HepG2 (cell line): ENCODE results near the gene CDS1. TPM values are rescaled to one million over a fixed set of nuclear protein-coding genes. Genes with fewer than 3 reads are reported as not detected.

Experiments used
- ATAC-seq: fragments of 200-7000 bp; cut with Tn5 transposase; 3 replicates; pipeline ENCODE4 v1.9.1; 2020; ENCODE audit warnings: mild to moderate bottlenecking, moderate library complexity
- BruUV-seq: library from RNA; stranded (reverse); fragments of 400-500 nt; replicated peaks from 2 replicates; lab custom pipeline; 2021; lab: Mats Ljungman, UMichigan
- CTCF ChIA-PET: fragments of 300-600 bp; formaldehyde crosslinking; extraction: SDS; loops from one replicate; lab custom pipeline; 2021; ENCODE audit warnings: low total read pairs, inconsistent platforms, low intra/inter-chr PET ratio; lab: Yijun Ruan, JAX
- POLR2A ChIA-PET: fragments of 350-600 bp; sonication (Branson Sonifier 250); formaldehyde crosslinking; loops from one replicate; lab custom pipeline; 2020; ENCODE audit warnings: antibody characterized with exemption, inconsistent platforms; lab: Yijun Ruan, JAX
- DNase-seq: peaks from one replicate; pipeline ENCODE4 v3.0.0-alpha.2; 2015; ENCODE audit warnings: low spot score
- FAIRE-seq: peaks from 3 replicates; lab custom pipeline; 2011; peaks lifted over from hg19 to GRCh38; lab: Jason Lieb, UNC
- H2AFZ ChIP-seq: one replicate; pipeline ENCODE4 v1.6.1; 2011; ENCODE audit warnings: low read length, inconsistent platforms
- H3K27ac ChIP-seq: fragments of 300-600 bp; 3 replicates; pipeline ENCODE4 v1.8.0; 2011; ENCODE audit warnings: mixed run types, mild to moderate bottlenecking, mixed read lengths, low read length, inconsistent platforms; ENCODE audit not compliant: insufficient read depth; ENCODE audit errors: extremely low read length
- H3K27me3 ChIP-seq, 2 experiments: fragments of 200-600 bp in 1 of 2; 2 replicates in 1 of 2; 3 replicates in 1 of 2; pipeline versions ENCODE4 v1.6.0 to v1.8.0; 2011; ENCODE audit warnings: low read length in 2 of 2, mild to moderate bottlenecking in 2 of 2, moderate library complexity in 2 of 2, inconsistent platforms in 1 of 2; ENCODE audit not compliant: insufficient read depth in 2 of 2, control insufficient read depth in 1 of 2
- H3K36me3 ChIP-seq, 2 experiments: fragments of 200-600 bp in 1 of 2; replicated peaks in 1 of 2; 2 replicates in 1 of 2; 3 replicates in 1 of 2; pipeline versions ENCODE4 v1.5.1 to v1.8.0; 2011; ENCODE audit warnings: low read length in 2 of 2, inconsistent platforms in 1 of 2; ENCODE audit not compliant: insufficient read depth in 2 of 2, control insufficient read depth in 1 of 2
- H3K4me1 ChIP-seq: 2 replicates; pipeline ENCODE4 v1.5.1; 2012; ENCODE audit warnings: low read length, inconsistent platforms; ENCODE audit not compliant: insufficient read depth
- H3K4me2 ChIP-seq: 2 replicates; pipeline ENCODE4 v1.6.0; 2011; ENCODE audit warnings: low read depth, low read length, inconsistent platforms
- H3K4me3 ChIP-seq, 3 experiments: fragments of 200-600 bp in 1 of 3; sonication (generic), shearing (Covaris generic) in 1 of 3; replicated peaks in 1 of 3; 2 replicates each; pipeline ENCODE4 v1.5.1; 2011 to 2016; ENCODE audit warnings: low read length in 3 of 3, inconsistent platforms in 2 of 3, low read depth in 2 of 3, mild to moderate bottlenecking in 2 of 3, control low read depth in 1 of 3, mixed read lengths in 1 of 3; ENCODE audit not compliant: insufficient read depth in 1 of 3
- H3K79me2 ChIP-seq: one replicate; pipeline ENCODE4 v1.6.1; 2011; ENCODE audit warnings: low read length, inconsistent platforms; ENCODE audit not compliant: insufficient read depth
- H3K9ac ChIP-seq: 2 replicates; pipeline ENCODE4 v1.6.0; 2011; ENCODE audit warnings: mild to moderate bottlenecking, low read depth, low read length, inconsistent platforms; ENCODE audit not compliant: insufficient read depth
- H3K9me3 ChIP-seq: 2 replicates; pipeline ENCODE4 v1.5.1; 2012; ENCODE audit warnings: mild to moderate bottlenecking, low read length
- H4K20me1 ChIP-seq: 2 replicates; pipeline ENCODE4 v1.6.0; 2011; ENCODE audit warnings: inconsistent platforms, mild to moderate bottlenecking, low read length, moderate library complexity; ENCODE audit not compliant: insufficient read depth
- MEF2D ChIP-seq: sonication (generic); formaldehyde crosslinking; IDR thresholded peaks from 2 replicates; pipeline ENCODE4 v1.5.1; 2020; ENCODE audit warnings: mild to moderate bottlenecking, missing genetic modification reagents
- NAIF1 ChIP-seq: sonication (generic); formaldehyde crosslinking; IDR thresholded peaks from 2 replicates; pipeline ENCODE4 v1.5.0; 2020; ENCODE audit warnings: mild to moderate bottlenecking, missing genetic modification reagents, borderline replicate concordance
- RCOR2 ChIP-seq: IDR thresholded peaks from 2 replicates; pipeline ENCODE4 v1.6.1; 2016; ENCODE audit warnings: missing biosample characterization, missing genetic modification reagents
- ZNF232 ChIP-seq: sonication (generic); formaldehyde crosslinking; IDR thresholded peaks from 2 replicates; pipeline ENCODE4 v1.4.0; 2020; ENCODE audit warnings: missing genetic modification reagents, borderline replicate concordance
- ZNF256 ChIP-seq: sonication (generic); formaldehyde crosslinking; conservative IDR thresholded peaks from 2 replicates; pipeline ENCODE4 v1.4.0; 2020; ENCODE audit warnings: missing genetic modification reagents
- ZNF737 ChIP-seq: sonication (generic); formaldehyde crosslinking; IDR thresholded peaks from 2 replicates; pipeline ENCODE4 v1.5.0; 2020; ENCODE audit warnings: missing genetic modification reagents, mild to moderate bottlenecking, borderline replicate concordance
- WGBS: methylation state at CpG from one replicate; pipeline ENCODE4 v1.1.6; 2017; ENCODE audit warnings: low lambda C conversion rate; 5-methylcytosine and 5-hydroxymethylcytosine counted together
- in situ Hi-C: cut with HindIII; loops from 2 replicates; pipeline ENCODE4 v1.10.0; 2017; ENCODE audit warnings: low pct_unique_long_range_greater_than_20kb; ENCODE audit not compliant: extremely low pct_ligation_motif_present
- intact Hi-C: fragments of 100-400 bp; cut with micrococcal nuclease; formaldehyde crosslinking; loops from one replicate; pipeline ENCODE4 v1.10.0; 2022; ENCODE audit not compliant: unreplicated experiment
- polyA plus RNA-seq, 8 experiments: library from polyadenylated mRNA; depleted of rRNA in 3 of 8; stranded (reverse) in 7 of 8; unstranded in 1 of 8; fragments of >200 nt; fragmentation: Illumina TruSeq in 4 of 8; extraction: Trizol in 4 of 8; gene quantifications; 2 replicates each; pipeline versions ENCODE4 v1.2.1 to v1.2.3, GENCODE V29; 2011 to 2016; ENCODE audit warnings: low read depth in 4 of 8, missing spikeins in 1 of 8, mixed read lengths in 1 of 8; ENCODE audit not compliant: insufficient read depth in 1 of 8
- total RNA-seq, 5 experiments: library from RNA; depleted of rRNA; stranded (reverse); fragments of >200 nt; fragmentation: Illumina TruSeq; extraction: Trizol; gene quantifications; 2 replicates each; pipeline ENCODE4 v1.2.3, GENCODE V29; 2016; ENCODE audit warnings: low read depth in 1 of 5
- TF ChIP-seq, protein P1 (sequence below): sonication (generic); formaldehyde crosslinking; IDR thresholded peaks from 2 replicates; pipeline ENCODE4 v1.4.0; 2020; ENCODE audit warnings: missing genetic modification reagents
- TF ChIP-seq, protein P2 (sequence below): sonication (generic); formaldehyde crosslinking; IDR thresholded peaks from 2 replicates; pipeline ENCODE4 v1.5.0; 2020; ENCODE audit warnings: mild to moderate bottlenecking, missing genetic modification reagents

Gene CDS1
- total and polyA plus RNA-seq, 2 of the 13 experiments (the other 11 are each of a cell fraction or from before 2014, with no cell fraction given), result 2.1 to 3.2 TPM

DNA sequence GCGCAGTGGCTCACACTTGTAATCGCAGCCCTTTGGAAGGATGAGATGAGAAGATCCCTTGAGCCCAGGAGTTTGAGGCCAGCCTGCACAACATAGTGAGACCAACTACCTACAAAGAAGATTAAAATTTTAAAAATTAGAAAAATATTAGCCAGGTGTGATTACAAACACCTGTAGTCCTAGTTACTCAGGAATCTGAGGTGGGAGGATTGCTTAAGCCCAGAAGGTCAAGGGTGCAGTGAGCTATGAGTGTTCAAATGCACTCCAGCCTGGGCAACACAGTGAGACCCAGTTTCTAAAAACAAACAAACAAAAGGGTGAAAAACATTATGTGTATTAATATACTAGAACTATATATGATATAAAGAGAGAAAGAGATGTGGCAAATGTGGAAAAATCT, 47.0 kb upstream of the CDS1 start:
- ChIA-PET POLR2A (no interaction called here), CTCF (no interaction called here)
- BruUV-seq, result no TSS peak
- DNase-seq (no peak), ATAC-seq (no peak), FAIRE-seq (no peak)
- H3K9ac ChIP-seq, result no peak overlapping the region
- 75% methylated on average over 2 of the region's 2 CpGs for WGBS
- H3K9me3 ChIP-seq, result no peaks in the 10 kb centered on the region
- H3K4me1 ChIP-seq, result no peaks in the 10 kb centered on the region
- no peak overlapping the region for H3K4me2 ChIP-seq
- intact Hi-C loops (no loop called here), in situ Hi-C loops (no loop called here)
- H3K27ac ChIP-seq, result no peak overlapping the region
- no peaks in the 10 kb centered on the region for H3K36me3 ChIP-seq
- no peak for TF ChIP-seq ZNF737
- no peak for TF ChIP-seq ZNF256 (CRISPR knock-in tag)
- no peak for TF ChIP-seq NAIF1 (CRISPR knock-in tag)
- no peak for TF ChIP-seq RCOR2
- TF ChIP-seq ZNF232 (CRISPR knock-in tag), result no peak
- TF ChIP-seq, protein P1, sequence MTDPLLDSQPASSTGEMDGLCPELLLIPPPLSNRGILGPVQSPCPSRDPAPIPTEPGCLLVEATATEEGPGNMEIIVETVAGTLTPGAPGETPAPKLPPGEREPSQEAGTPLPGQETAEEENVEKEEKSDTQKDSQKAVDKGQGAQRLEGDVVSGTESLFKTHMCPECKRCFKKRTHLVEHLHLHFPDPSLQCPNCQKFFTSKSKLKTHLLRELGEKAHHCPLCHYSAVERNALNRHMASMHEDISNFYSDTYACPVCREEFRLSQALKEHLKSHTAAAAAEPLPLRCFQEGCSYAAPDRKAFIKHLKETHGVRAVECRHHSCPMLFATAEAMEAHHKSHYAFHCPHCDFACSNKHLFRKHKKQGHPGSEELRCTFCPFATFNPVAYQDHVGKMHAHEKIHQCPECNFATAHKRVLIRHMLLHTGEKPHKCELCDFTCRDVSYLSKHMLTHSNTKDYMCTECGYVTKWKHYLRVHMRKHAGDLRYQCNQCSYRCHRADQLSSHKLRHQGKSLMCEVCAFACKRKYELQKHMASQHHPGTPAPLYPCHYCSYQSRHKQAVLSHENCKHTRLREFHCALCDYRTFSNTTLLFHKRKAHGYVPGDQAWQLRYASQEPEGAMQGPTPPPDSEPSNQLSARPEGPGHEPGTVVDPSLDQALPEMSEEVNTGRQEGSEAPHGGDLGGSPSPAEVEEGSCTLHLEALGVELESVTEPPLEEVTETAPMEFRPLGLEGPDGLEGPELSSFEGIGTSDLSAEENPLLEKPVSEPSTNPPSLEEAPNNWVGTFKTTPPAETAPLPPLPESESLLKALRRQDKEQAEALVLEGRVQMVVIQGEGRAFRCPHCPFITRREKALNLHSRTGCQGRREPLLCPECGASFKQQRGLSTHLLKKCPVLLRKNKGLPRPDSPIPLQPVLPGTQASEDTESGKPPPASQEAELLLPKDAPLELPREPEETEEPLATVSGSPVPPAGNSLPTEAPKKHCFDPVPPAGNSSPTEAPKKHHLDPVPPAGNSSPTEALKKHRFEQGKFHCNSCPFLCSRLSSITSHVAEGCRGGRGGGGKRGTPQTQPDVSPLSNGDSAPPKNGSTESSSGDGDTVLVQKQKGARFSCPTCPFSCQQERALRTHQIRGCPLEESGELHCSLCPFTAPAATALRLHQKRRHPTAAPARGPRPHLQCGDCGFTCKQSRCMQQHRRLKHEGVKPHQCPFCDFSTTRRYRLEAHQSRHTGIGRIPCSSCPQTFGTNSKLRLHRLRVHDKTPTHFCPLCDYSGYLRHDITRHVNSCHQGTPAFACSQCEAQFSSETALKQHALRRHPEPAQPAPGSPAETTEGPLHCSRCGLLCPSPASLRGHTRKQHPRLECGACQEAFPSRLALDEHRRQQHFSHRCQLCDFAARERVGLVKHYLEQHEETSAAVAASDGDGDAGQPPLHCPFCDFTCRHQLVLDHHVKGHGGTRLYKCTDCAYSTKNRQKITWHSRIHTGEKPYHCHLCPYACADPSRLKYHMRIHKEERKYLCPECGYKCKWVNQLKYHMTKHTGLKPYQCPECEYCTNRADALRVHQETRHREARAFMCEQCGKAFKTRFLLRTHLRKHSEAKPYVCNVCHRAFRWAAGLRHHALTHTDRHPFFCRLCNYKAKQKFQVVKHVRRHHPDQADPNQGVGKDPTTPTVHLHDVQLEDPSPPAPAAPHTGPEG (CRISPR knock-in tag), result no peak
- TF ChIP-seq MEF2D (CRISPR knock-in tag), result no peak
- TF ChIP-seq, protein P2, sequence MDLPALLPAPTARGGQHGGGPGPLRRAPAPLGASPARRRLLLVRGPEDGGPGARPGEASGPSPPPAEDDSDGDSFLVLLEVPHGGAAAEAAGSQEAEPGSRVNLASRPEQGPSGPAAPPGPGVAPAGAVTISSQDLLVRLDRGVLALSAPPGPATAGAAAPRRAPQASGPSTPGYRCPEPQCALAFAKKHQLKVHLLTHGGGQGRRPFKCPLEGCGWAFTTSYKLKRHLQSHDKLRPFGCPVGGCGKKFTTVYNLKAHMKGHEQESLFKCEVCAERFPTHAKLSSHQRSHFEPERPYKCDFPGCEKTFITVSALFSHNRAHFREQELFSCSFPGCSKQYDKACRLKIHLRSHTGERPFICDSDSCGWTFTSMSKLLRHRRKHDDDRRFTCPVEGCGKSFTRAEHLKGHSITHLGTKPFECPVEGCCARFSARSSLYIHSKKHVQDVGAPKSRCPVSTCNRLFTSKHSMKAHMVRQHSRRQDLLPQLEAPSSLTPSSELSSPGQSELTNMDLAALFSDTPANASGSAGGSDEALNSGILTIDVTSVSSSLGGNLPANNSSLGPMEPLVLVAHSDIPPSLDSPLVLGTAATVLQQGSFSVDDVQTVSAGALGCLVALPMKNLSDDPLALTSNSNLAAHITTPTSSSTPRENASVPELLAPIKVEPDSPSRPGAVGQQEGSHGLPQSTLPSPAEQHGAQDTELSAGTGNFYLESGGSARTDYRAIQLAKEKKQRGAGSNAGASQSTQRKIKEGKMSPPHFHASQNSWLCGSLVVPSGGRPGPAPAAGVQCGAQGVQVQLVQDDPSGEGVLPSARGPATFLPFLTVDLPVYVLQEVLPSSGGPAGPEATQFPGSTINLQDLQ (CRISPR knock-in tag), result no peak
- H3K4me3 ChIP-seq, result no peak overlapping the region
- no peaks in the 10 kb centered on the region for H4K20me1 ChIP-seq
- no peaks in the 10 kb centered on the region for H3K79me2 ChIP-seq
- no peaks in the 10 kb centered on the region for H3K27me3 ChIP-seq
- H2AFZ ChIP-seq, result no peak overlapping the region
